GM19239 (cell line): ENCODE results near the gene DNAAF9.

Experiments
- DNase-seq: peaks from one replicate; pipeline ENCODE4 v3.0.0; 2011; ENCODE audit warnings: low spot score; ENCODE audit not compliant: insufficient read length
- FAIRE-seq: peaks from 2 replicates; lab custom pipeline; 2011; peaks lifted over from hg19 to GRCh38; lab: Jason Lieb, UNC

The DNAAF9 gene

DNA sequence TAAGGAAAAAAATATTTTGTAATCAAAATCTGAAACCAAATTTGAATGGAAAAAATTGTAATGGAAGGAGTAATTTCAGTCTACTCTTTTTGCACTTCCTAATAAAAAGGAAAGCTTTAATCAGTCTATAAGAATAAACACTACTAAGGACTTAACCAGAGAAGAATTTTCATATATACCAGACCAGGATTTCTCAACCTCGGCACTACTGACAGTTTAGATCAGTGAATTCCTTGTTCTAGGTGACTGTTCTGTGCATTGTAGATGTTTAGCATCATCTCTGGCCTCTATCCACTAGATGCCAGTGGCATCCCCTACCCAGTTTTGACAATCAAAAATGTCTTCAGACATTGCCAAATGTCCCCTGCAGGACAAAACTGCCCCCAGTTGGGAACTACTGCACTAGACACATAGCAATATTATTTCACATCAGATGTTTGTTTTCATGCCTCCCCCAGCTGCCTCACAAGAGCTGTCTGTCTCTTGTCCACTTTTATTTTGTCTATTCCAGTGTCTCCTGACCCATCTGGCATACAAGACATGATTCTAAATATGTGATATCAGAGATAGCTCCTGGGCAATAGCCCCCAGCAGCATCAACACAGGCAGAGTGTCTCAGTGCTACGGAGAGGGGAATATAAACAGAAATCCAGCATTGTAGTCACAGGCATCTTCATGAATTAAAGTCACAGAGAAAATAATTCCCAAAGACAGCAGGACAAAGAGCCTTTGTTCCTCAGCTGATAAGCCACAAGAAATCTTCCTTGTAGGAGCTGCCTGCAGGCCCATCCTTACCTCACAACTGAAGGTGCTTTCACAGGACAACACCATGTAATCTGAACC lies 27.0 kb downstream of the DNAAF9 start:
- no peak for FAIRE-seq
- DNase-seq, result no peak

DNA sequence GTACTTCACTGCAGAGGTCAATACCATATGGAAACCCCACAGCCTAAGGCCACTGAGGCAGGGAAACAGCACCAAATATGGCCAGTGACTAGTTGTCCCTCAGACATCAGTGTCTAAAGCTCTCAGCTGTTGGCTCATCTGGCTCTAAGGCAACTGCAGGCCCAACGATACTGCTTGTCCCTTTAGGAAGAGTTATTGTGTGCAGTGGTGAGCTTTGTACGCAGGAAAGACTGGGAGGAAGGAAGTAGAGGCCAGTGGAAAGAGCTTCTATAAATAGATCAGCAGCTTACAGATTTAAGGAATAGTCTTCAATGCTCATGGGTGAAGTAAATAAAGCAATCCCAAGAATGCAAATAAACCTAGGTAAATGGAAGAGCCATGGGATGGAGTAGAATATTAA lies 29.3 kb downstream of the DNAAF9 start:
- FAIRE-seq (no peak), DNase-seq (no peak)

DNA sequence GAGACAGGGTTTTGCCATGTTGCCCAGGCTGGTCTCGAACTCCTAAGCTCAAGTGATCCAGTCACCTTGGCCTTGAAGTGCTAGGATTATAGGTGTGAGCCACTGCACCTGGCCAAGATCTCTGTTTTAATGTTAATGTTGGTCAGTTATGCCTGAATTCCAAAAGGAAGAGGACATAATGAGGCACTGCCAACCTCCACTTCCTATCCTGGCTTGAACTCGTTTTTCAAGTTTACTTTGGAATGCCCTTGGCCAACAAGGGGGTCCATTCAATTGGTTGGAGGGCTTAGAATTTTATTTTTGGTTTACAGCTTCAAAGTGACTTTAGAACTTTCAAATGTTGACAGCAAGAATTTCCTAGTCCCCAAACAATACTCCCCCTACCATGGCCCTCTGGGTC lies 29.8 kb downstream of the DNAAF9 start:
- FAIRE-seq (no peak), DNase-seq (no peak)

DNA sequence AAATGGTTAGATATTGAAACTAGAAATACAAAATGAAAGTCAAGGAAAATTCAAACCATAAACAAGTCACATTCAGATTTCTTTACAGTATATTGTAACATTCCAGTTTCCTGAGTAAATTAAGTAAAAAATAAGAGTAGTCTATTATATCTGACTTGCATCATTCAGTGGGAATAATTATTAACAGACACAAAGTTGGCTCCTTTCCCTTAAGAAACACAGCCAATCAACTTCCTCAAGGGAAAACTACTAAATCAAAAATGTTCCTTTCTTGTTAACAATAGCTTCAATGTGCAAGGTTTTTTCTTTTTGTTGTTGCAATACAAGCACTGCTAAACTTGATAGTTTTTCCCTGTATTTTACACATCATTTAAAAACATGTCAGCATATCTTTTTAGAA lies 33.2 kb downstream of the DNAAF9 start:
- no peak for DNase-seq
- no peak for FAIRE-seq

DNA sequence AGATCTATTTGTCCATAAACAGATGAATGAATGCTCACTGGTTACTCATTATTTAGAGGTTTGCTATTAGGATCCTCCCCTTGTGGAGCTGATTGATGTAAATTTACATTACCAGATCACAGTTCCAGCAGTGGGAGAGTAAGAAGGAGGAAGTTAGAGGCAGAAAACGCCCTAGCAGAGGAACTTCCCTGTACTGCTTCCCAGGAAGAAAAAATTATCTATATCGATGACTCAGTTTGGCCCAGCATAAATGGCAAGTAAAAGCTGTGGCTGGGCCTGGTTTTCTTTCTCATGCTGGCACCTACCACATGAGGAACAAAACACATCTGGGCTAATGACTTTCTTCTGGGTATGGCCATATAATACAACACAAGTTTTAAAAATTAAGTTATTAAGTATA lies 35.7 kb downstream of the DNAAF9 start:
- FAIRE-seq, result no peak
- no peak for DNase-seq

DNA sequence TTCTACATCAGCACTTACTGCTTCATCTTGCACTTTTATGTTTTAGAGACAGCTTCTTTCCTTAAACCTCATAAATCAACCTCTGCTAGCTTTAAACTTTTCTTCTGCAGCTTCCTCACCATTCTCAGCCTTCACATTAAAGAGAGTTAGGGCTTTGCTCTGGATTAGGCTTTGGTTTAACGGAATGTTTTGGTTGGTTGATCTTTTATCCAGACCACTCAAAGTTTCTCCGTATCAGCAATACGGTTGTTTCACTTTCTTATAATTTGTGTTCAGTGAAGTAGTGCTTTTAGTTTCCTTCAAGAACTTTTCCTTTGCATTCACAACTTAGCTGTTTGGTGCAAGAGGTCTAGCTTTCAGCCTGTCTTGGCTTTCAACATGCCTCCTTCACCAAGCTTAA lies 40.4 kb downstream of the DNAAF9 start:
- no peak for DNase-seq
- FAIRE-seq, result peak; percentile 28

DNA sequence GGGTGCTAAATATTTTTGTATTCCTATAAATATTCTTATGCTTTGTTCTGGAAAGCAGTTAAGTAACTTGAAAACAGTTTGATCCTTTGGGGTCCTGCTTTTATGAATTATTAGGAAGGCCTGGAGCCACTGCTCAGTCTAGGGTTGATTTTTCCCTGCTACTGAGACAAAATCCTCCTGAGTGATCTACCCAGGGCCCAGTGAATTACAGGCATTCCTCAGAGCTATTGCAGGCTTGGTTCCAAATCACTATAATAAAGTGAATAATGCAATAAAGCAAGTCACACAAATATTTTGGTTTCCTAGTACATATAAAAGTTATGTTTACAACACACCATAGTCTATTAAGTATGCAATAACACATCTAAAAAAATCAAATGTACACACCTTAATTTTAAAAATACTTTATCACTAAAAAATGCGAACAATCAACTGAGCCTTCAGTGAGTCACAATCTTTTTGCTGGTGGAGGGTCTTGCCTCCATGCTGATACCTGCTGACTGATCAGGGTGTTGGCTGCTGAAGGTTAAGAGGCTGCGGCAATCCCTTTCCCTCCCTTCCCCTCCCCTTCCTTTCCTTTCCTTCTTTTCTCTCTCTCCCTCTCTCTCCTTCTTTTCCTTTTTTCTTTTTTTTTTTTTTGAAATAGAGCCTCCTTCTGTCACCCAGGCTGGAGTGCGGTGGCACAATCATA lies 43.0 kb downstream of the DNAAF9 start:
- FAIRE-seq, result no peak
- DNase-seq, result no peak

DNA sequence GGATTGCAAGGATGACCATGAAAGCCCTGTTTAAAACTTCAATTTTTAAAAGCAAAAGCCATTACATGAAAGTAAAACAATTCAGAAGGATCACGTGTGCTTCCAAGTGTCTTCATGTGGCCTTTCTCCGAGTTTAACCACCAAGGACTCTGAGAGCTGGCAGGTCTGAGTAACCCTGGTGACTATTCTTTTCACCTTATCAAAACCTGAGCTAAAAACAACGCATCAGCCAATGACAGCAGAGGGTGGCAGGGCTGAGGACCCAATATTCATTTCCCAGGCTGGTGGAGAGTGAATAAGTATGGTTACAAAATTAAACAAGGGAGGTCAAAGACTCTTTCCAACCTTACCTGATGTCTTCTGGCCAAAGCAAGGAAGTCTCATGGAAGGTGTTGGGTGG lies 46.7 kb downstream of the DNAAF9 start:
- DNase-seq (no peak), FAIRE-seq (no peak)

DNA sequence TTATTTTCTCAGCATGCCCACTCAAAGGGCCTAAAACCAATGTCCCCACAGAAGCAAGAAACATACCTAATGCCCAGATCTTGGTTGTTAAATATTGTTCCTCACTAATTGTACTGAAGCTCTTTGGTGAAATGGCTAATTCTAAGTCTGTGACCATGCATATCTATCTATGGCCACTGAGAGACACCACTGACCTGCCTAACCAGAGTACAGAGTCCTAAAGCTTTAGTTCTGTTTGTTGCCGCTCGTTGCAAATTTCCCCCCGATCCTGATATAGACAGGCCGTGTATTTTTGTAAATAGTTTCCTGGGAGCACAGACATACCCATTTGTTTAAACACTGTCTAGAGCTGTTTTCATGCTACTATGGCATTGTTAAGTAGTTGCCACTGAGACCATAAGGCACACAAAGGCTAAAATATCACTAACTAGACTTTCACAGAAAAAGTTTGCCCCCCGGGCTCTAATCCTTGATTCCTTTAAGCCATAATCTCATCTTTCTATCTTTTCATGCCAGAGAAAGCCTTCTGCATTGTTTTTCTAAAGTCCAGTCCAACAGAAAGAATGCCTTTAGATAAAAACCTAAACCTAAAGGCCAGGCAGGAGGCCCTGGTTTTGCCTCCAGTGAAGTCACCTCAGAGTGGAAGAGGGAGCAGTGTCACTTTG lies 48.7 kb downstream of the DNAAF9 start:
- FAIRE-seq (no peak), DNase-seq (no peak)
